GM19099 (cell line): ENCODE data around the gene ROR2.

Source experiments
- POLR2A ChIP-seq: IDR thresholded peaks from 3 replicates; pipeline ENCODE4 v1.6.1; 2011; ENCODE audit warnings: low read depth; ENCODE audit not compliant: insufficient read length; ENCODE audit errors: extremely low read depth

Gene ROR2

GRCh38 chr9:91937056-91937455 lies 13.0 kb downstream of the ROR2 start:
- no peak for TF ChIP-seq POLR2A

GRCh38 chr9:91935805-91936514 lies 14.1 kb downstream of the ROR2 start:
- TF ChIP-seq POLR2A, result no peak

GRCh38 chr9:91935066-91935749 lies 14.8 kb downstream of the ROR2 start:
- no peak for TF ChIP-seq POLR2A

GRCh38 chr9:91934654-91935053 lies 15.4 kb downstream of the ROR2 start:
- TF ChIP-seq POLR2A, result no peak

GRCh38 chr9:91933556-91934352 lies 16.3 kb downstream of the ROR2 start:
- no peak for TF ChIP-seq POLR2A

GRCh38 chr9:91930475-91930874 lies 19.6 kb downstream of the ROR2 start:
- no peak for TF ChIP-seq POLR2A

GRCh38 chr9:91929331-91929730 lies 20.7 kb downstream of the ROR2 start:
- no peak for TF ChIP-seq POLR2A

- TF ChIP-seq POLR2A, result no peak
Measured at GRCh38 chr9:91927922-91928510, 22.0 kb downstream of the ROR2 start.

- no peak for TF ChIP-seq POLR2A
Measured at GRCh38 chr9:91924090-91924489, 25.9 kb downstream of the ROR2 start.

- TF ChIP-seq POLR2A, result no peak
Measured at GRCh38 chr9:91923145-91923544, 26.9 kb downstream of the ROR2 start.

GRCh38 chr9:91921371-91921770 lies 28.7 kb downstream of the ROR2 start:
- no peak for TF ChIP-seq POLR2A

- no peak for TF ChIP-seq POLR2A
Measured at GRCh38 chr9:91920630-91921350, 29.2 kb downstream of the ROR2 start.

GRCh38 chr9:91919621-91920020 lies 30.4 kb downstream of the ROR2 start:
- no peak for TF ChIP-seq POLR2A

- TF ChIP-seq POLR2A, result no peak
Measured at GRCh38 chr9:91917436-91917835, 32.6 kb downstream of the ROR2 start.
